ENCODE data around the gene LPGAT1.
A peak's percentile ranks its signal among the peaks of the same experiment; 100 is the strongest.
"Not testable (repeated sequence)": the region's sequence is repeated elsewhere in the genome, so short reads cannot be mapped to it uniquely, and the experiment has no call there.

Gene LPGAT1, protein sequence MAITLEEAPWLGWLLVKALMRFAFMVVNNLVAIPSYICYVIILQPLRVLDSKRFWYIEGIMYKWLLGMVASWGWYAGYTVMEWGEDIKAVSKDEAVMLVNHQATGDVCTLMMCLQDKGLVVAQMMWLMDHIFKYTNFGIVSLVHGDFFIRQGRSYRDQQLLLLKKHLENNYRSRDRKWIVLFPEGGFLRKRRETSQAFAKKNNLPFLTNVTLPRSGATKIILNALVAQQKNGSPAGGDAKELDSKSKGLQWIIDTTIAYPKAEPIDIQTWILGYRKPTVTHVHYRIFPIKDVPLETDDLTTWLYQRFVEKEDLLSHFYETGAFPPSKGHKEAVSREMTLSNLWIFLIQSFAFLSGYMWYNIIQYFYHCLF

DNA sequence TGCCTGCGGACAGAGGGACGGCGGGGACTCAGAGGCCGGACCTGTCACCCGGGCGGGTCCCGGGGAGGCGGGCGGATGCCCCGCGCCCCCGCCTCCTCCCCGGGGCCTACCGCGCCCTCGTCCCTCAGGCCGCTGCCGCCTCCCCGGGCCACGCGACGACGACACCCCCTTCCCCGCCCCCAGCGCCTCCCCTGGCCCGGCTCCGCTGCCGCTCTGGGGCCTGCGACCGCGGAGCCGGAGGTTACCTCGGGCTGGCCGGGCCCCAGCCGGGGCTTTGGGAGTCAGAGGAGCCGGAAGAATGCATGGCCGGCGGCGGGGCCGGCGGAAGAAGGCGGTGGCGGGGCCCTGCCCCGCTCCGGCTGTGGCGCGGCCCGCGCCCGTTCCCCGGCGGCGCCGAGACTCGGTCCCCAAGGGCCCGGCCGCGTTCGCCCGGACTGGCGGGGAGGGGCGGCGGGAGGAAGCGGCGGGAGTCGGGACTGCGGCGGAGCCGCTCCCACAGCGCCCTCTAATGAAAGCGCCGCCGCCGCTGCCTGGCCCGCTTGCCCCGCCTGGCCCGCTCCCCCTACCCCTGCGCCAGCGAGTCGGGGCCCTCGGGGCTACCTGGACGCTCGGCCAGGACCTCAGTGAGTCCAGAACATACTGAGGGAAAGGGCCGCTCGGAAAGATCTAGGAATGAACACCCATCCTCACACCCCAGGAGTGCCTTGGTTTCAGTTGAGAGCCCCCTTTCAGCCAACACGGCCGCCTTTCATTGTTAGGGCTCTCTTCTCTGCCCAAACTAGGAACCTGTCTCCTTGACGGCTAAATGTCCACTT is at the start of gene LPGAT1:
LPGAT1 (minus strand) TSS at position 436 of the 815 bp plus-strand sequence. CDS start 1,467 bp downstream, outside the sequence.
- peak; percentile 60 for DNase-seq (ENCODE audit: low read depth)

DNA sequence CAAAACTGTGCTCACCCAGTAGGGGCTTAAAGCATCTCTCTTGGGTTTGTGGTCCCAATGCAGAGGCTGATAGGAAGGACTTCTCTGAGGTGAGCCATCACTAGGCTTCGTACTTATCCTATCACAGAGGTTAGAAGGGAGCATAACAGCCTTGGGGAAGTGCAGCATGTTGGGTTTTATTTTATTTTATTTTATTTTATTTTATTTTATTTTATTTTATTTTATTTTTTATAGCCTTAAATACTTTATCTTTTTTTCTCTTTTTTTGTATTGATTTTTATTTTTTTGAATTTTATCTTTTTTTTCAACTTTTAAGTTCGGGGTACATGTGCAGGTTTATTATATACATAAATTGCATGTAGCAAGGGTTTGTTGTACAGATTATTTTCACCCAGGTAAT is 48.9 kb upstream of the LPGAT1 start:
- no peak for DNase-seq (ENCODE audit: low read depth)

DNA sequence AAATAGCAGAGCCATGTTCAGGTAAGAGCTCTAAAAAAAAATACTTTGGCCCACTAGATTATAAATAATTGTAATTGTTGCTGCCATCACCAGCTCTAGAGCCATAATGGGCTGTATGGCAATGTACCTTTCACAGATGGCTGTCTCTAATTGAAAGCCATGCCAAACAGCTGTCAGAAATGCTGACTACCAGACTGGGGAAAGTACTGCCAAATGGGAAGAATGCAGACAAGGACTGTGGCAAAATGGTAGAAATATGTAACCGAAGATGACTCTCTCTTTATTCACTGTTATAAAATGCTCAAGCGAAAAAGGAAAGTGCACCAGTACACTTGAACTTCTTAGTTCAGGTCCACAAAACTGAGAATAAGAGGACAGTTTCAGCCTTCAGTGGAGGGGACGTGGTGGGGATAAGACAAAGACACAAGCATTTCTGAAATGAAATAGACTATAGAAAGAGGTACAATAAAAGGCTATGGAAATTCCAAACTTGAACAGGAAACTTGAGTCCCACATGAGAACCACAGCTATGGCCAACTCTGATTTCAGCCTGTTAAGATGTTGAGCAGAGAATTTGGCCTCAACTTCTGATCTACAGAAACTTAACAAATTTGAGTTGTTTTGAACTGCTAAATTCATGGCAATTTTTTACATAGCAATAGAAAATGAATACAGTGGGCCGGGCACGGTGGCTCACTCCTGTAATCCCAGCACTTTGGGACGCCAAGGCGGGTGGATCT is 46.5 kb upstream of the LPGAT1 start:
- no peak for DNase-seq (ENCODE audit: low read depth)

DNA sequence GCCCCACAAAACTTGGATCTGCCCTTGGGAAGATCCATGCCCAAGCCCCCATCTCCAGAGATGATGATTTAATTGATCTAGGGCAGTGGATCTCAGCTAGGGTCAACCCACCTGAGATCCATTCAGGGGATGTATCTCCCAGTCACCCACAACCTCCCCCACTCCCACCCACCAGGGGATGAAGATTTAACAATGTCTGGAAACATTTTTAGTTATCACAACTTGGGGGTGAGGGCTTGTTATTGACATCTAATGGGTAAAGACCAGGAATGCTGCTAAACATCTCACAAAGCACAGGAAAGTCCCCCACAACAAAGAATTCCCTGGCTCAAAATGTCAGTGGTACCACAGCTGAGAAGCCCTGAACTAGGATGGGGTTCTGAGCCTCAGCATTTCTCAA is 45.0 kb upstream of the LPGAT1 start:
- DNase-seq (ENCODE audit: low read depth): no peak

DNA sequence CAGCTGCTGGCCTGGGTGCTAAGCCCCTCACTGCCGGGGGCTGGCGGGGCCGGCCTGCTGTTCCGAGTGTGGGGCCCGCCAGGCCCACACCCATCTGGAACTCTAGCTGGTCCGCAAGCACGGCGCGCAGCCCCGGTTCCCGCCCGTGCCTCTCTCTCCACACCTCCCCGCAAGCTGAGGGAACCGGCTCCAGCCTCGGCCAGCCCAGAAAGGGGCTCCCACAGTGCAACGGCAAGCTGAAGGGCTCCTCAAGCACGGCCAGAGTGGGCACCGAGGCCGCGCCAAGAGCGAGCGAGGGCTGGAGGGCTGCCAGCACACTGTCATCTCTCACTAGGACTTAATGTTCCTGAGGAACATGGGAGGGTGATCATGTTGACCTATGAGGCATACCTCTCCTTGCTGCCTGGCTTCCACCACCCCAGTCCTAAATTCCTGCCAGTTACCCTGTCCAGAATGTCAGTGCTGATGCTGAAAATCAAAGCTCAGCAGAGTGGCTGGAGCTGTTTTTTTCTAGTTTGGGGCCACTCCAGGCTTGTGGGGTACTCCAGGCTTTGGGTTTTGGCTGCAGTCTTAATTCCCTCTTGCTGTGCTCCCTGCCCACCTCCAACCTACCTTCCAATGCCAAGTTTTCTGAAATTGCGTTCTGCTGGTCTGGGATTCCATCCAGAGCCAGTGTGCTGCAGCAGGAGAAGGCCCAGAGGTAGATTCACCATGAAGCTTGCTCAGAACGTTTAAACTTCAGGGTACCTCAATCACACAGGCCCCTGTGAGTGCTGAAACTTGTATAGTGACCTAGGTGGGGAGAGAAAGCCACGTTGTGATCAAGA is 44.2 kb upstream of the LPGAT1 start:
- DNase-seq (ENCODE audit: low read depth): no peak

DNA sequence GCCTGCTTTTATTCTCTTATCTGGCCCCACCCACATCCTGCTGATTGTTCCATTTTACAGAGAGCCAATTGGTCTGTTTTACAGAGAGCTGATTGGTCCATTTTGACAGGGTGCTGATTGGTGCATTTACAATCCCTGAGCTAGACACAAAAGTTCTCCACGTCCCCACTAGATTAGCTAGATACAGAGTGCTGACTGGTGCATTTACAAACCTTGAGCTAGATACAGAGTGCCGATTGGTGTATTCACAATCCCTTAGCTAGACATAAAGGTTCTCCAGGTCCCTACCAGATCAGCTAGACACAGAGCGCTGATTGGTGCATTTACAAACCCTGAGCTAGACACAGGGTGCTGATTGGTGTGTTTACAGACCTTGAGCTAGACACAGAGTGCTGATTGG is 43.2 kb upstream of the LPGAT1 start:
- DNase-seq (ENCODE audit: low read depth): not testable (repeated sequence)

DNA sequence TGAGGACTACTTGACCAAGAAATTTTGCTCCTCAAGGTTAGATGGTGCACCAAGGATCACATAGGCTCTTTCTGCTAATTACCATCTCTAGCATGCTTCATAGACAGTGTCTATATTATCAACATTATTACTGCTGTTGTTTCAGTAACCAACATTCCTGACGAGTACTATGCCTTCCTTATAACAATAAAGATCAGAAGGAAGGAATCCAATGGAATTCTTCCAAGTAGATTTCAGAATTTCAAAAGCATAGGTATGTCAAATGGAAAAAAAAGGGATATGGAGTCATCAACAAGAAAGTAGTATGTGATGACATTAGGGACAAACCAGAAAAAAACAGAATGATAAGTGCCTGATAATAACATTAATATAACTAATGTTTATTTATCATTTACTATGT is 39.6 kb upstream of the LPGAT1 start:
- no peak for DNase-seq (ENCODE audit: low read depth)

DNA sequence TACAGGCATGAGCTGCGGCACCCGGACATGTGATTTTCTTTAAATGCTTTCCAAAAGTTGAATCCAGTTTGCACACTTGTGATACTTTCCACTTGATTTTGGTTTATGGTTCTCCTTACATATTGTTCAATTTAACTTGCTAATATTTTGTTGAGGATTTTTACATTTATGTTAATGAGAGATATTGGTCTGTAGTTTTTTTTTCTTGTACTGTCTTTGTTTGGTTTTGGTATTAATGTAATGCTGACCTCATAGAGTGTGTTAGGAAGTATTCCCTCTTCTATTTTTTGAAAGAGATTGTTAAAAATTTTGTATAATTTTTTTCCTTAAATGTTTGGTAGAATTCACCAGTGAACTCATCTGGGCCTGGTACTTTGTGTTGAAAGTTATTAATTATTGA is 34.6 kb upstream of the LPGAT1 start:
- DNase-seq (ENCODE audit: low read depth): no peak

DNA sequence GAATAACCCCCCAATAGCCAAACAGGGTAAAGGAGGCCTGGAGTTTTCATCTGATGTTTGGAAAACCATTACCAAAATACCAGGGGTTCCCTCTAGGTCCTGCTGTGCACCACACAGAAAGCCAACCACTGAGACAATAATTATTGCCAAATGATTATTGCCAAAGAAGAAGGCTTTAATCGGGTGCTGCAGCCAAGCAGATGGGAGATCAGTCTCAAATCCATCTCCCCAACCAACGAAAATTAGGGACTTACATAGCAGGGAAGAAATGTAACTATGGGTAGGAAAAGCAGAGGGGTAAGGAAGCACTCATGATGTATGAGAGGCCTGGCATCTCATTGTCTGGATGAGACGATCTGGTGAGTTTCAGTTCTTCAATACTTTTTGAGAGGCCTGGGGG is 28.8 kb upstream of the LPGAT1 start:
- no peak for DNase-seq (ENCODE audit: low read depth)

DNA sequence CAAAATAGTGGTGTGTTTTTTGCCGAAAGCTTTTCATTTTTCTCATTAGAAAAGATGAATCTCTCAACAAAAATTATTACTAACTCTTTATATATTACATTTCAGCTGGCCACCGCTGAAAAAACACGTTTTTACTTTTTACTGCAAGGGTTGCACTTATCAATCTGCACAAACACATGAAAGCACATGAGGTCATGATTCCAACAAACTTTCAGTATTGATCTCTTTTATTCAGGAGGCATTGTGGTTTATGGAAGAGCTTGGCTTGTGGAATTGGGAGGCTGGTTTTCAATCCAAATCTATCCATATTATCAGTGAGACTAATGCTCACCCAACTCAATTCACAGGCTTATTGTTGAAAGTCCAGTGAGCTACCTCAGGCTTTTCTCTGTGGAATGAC is 20.6 kb upstream of the LPGAT1 start:
- no peak for DNase-seq (ENCODE audit: low read depth)

DNA sequence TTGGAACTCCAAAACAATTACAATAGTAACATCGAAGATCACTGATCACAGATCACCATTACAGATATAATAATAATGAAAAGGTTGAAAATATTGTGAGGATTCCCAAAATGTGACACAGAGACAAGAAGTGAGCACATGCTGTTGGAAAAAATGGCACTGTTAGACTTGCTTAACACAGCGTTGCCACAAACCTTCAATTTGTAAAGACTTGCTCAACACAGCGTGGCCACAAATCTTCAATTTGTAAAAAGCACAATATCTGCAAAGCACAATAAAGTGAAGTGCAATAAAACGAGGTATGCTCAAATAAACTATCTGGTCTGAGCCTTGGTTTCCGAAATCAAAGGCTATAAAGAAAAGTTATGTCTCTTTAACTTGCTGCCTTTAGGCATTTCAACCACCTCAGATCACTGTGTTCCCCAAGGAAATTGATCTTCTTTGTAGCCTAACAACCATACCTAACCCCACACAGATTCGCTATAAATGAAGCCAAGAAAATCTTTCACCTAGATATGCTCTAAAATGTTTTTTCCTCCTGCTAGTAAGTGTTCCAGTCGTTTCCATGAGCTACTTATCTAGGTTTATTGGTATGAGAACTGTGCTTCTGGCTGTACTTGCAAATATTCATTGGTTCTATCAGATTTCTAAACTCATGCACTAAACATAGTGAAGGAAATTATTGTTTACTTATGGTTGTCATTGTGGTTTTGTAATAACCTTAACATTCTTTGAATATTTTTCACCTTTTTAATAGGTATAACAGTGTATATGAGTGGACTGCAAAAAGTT is 13.1 kb upstream of the LPGAT1 start:
- DNase-seq (ENCODE audit: low read depth): no peak

DNA sequence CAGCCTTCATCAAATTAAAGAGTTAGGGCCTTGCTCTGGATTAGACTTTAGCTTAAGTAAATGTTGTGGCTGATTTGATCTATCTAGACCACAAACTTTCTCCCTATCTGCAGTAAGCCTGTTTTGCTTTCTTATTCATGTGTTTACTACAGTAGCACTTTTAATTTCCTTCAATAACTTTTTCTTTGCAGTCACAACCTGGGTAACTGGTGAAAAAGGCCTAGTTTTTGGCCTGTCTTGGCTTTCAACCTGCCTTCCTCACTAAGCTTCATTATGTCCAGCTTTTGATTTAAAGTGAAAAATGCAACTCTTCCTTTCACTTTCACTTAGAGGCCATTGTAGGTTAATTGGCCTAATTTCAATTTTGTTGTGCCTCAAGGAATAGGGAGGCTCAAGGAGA is 12.5 kb upstream of the LPGAT1 start:
- no peak for DNase-seq (ENCODE audit: low read depth)

DNA sequence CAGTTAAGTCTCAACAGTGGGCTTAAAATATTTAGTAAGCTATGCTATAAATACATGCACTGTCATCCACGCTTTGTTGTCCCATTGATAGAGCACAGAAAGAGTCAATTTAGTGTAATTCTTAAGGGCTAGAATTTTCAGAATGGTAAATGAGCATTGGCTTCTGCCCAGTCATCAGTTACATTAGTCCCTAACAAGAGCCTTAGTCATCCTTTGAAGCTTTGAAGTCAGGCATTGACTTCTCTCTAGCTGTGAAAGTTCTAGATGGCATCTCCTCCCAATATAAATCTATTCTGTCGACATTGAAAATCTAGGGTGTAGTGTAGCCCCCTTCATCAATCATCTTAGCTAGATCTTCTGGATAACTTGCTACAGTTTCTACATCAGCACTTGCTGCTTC is 12.0 kb upstream of the LPGAT1 start:
- DNase-seq (ENCODE audit: low read depth): no peak

DNA sequence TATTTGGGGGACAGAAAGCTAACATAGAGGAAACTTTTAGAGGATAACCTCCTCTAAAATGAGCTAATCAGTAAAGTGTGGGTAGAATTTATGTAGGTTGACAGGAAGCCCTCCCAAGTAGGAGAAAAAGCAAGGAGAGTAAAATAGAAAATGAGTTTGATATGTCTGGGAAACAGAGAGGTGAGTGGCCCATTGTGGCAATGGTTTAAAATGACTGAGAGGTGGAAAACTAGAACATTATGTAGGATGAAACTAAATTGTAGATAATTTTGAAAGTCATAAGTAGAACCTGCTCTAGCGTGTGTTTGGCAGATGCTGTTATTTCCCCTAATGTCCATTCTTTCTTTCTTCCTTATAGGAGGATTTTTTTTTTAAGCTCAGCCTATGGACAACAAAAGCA is 8.5 kb upstream of the LPGAT1 start:
- DNase-seq (ENCODE audit: low read depth): no peak

DNA sequence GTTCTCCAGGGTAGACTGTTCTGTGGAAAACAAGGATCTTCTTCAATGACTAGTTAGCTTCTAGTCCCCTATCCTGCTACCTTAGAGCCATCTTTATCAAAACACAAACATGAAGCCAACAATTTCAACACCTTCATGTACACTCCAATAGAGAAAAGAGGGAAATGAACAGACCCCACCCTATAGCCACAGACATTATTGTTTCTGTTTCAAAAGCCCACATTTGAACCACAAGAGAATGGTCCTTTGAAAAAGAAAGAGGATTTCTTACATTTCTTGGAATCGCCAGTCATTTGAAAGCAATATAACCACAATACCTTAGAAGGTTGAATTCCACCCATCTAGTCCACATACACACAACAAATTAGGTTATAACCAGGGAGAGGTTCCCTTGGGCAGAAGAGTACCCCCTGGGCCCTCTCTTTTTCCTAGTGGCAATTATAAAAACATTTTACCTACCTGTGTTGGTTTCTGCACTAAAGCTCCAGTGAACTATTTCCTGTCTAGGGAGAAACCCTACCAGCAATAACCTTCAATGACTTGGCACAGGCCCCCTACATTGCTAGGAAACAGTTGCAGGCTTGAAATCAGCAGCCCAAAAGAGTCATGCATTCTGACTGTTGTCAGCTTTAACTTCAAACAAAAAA is 2.7 kb upstream of the LPGAT1 start:
- DNase-seq (ENCODE audit: low read depth): no peak

DNA sequence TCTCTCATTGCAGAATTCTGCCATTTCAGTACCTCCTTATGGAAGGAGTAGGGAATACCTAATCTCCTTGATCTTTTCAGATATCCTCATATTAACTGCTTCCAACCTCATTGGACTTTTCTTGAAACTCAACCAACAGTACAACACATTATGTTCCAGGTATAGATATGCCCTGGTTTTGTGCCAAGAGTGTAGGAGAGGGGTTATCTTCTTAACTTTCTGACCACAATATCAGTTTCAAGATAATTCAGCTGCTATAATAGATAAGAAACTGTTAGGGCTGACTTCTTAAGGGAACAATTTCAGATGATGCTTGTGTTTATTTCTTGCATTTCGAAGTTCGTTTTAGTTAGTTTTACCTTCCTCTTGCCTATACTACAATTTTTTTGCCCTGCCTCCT is 2.1 kb upstream of the LPGAT1 start:
- no peak for DNase-seq (ENCODE audit: low read depth)

DNA sequence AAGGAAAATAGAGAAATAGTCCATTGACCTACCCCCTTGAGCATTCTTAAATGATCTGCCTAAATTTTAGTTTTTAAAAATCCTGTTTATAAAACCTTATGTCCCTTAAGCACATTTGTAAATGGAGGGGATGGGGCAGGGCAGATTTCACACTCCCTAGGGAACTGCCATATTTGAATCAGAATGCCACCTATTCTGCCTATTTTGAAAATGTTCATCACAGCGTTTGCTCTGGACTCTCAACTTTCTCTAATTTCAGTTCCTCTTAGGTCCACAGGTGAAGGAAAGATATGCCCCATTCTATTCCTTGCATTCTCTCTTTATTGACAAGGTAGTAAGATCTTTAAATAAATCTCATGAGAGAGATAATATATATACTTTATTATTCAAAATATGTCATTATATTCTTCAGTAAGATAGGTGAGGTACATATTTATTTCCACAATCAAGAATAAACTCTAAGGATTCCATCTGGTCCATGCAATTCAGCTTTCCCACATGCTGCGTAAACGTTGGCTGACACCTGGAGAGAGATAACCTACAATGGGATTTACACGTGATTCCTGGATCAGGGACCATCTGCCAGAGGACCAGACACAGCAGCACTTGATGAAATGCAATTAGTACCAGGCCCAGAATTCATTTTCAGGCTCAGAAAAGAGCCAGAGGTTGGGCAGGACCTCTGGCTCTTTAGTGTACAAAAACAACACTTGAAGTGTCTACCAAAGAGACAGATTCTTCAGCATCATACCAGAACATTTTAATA is 1.2 kb upstream of the LPGAT1 start:
- no peak for DNase-seq (ENCODE audit: low read depth)

DNA sequence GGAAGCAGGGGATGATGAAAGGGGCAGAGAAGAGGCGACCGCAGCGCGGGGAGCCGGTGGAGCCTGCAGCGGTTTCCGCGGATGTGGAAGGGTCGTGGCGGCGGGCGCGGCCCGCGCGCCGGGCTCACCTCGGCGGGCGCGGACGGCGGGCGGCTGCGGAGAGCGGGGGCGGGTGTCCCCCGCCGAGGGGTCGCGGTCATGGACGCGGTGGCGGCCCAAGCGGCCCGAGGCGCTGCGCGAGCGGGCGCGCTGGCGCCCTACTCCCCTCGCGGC is 572 bp downstream of the LPGAT1 start:
- no peak for DNase-seq (ENCODE audit: low read depth)

DNA sequence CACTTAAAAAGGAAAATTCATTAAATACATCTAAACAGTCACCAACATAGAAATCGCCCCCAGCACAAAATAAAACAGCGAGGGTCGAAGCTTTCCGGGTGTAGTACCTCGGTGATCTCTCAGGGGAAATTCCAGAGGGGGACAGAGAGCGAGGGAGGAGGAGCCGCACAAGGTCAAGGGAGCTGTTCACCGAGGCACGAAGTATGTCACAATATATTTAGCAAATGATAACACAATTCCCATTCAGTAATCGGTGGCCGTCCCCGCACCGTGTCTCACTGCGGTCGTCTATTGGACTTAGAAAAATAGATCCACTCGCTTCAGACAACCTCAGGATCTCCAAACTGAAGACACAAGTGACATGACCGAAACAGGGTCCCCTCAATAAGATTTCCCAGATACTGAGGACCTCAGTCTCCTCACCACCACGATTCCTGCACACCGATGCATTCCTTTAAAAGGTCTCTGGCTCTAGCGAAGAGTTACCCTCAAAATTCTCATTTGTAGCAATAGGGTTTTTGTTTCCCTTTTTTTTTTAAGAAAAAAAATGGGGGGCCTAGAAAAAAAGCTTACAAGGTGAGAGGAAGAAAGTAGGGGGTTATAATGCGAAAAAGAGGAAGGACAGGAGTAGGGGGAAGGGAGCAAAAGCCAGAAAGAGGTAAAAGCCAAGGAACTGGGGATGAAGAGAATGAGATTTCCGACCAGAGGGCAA is 1.1 kb downstream of the LPGAT1 start:
- DNase-seq (ENCODE audit: low read depth): no peak

All from stimulated activated CD8-positive, alpha-beta memory T cell treated with anti-CD3 and anti-CD28 coated beads, Interleukin-4, amount 100 ng/mL, for 24 hours (primary cell).